Astrocyte of the spinal cord (primary cell): ENCODE measurements around the gene WNT5B.
"Not testable (repeated sequence)": the region's sequence is repeated elsewhere in the genome, so short reads cannot be mapped to it uniquely, and the experiment has no call there.

Source experiments
- DNase-seq: peaks from one replicate; pipeline ENCODE4 v3.0.0; 2011; ENCODE audit warnings: low read depth, low spot score
- H3K4me3 ChIP-seq: 2 replicates; pipeline ENCODE4 v1.5.1; 2011; ENCODE audit warnings: low read depth, mild to moderate bottlenecking, low read length, moderate library complexity
- in situ Hi-C: cut with HindIII; loops from 2 replicates; pipeline ENCODE4 v1.10.0; 2017; ENCODE audit warnings: low sequenced_read_pairs
- TF ChIP-seq, protein P1 (sequence below): IDR thresholded peaks from 2 replicates; pipeline ENCODE4 v1.5.1; 2012; ENCODE audit warnings: low read depth, mild to moderate bottlenecking, low read length, inconsistent platforms

The WNT5B gene

DNA sequence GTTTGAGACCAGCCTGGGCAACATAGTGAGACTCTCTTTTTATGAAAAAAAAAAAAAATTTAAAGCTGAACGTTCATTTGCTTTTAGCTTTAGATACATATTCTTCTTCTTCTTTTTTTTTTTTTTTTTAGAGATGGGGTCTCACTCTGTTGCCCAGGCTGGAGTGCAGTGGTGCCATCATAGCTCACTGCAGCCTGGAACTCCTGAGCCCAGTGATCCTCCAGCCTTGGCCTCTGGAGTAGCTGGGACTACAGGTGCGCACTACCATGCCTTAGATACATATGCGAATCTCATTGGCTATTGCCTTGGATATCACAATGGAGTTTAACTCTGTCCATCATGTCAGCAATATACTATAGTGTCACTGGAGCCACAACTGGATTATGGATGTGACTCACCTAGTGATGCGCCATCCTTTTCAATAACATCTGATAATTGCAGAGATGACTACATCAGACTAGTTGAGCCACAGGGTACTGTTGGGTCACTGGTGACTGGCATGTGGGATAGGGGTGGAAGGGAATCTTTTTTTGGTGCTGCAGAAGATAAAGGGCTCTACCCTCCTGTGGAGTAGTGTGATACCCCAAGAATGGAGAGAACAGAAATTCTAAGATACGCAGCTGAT, 59.2 kb downstream of the WNT5B start:
- TF ChIP-seq, protein P1, sequence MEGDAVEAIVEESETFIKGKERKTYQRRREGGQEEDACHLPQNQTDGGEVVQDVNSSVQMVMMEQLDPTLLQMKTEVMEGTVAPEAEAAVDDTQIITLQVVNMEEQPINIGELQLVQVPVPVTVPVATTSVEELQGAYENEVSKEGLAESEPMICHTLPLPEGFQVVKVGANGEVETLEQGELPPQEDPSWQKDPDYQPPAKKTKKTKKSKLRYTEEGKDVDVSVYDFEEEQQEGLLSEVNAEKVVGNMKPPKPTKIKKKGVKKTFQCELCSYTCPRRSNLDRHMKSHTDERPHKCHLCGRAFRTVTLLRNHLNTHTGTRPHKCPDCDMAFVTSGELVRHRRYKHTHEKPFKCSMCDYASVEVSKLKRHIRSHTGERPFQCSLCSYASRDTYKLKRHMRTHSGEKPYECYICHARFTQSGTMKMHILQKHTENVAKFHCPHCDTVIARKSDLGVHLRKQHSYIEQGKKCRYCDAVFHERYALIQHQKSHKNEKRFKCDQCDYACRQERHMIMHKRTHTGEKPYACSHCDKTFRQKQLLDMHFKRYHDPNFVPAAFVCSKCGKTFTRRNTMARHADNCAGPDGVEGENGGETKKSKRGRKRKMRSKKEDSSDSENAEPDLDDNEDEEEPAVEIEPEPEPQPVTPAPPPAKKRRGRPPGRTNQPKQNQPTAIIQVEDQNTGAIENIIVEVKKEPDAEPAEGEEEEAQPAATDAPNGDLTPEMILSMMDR = no peak
- no peak for DNase-seq
- no peak overlapping the region for H3K4me3 ChIP-seq
- in situ Hi-C loops = no loop called here

DNA sequence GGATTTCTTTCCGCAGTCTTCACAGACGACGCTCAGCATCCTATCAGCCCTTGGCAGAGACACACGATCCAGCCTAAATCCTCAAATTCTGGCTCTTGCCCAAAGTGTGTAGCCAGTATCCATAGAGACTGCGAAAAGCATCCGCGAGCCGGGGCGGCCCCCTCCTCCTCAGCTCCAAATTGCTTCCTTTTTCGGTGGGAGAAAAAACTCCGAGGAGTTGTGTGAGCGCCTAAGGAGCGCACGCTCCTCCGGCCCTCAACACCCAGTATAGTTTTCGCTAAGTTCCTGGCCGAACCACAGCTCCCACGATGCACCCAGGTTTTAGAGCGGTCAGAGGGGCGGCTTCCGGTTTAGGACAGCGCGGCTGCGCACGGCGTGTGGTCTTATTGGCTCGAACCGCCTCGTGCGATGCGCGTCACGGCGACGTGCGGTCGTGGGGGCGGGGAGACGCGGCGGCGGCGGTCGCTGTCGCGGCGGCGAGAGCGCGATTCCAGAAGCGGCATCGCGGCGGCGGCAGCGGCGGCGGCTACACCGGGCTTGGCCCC, 61.6 kb downstream of the WNT5B start, which contains the start of gene ADIPOR2:
Gene ADIPOR2 (plus strand): TSS at position 493 of the 545 bp plus-strand sequence. CDS start 63,274 bp downstream, outside the sequence.
- DNase-seq = peak; percentile 97
- in situ Hi-C loops = no loop called here
- H3K4me3 ChIP-seq = peak within 1 kb of the TSS; percentile 92
- TF ChIP-seq, protein P1 = no peak

DNA sequence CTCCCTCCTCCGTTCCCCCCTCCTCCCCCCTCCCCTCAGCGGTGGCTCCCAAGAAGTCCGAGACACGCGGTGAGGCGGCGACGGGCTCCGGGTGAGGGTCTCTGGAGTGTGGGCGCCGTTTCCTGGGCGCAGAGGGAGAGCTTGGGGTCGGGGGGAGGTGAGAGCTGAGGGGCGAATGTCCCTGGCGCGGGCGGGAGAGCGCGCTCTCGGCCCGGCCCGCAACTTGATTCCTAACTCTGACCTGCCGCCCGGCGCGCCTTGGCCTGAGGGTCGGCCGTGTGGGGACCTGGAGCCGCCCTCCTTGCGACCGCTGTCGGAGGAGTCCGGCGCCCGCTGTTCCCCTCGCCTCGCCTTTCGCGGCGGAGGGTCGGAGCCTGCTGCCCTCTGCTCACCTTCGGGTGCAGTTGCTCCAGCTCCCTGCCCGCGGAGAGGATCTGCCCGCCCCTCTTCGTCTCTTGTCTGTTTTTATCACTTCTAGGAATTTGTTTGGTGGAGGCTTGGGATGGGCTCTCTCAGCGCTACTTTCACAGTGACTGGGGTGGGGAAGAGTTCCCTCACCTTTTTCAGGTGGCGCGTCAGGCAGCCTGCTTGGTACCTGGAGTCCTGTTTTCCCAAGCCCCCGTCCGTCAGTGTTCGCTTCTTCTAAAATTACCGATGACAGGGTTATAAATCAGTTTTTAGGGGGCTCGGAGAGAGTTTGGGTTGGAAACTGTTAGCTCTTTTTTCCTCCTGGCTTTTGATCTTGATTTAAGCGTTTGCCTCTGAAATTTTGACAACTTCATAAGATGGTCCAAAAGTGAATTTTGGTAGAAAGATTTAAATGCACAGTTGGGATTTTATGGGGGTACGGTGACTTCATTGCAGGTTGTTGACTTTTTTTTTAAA, 62.3 kb downstream of the WNT5B start:
- peak; percentile 11 for DNase-seq
- TF ChIP-seq, protein P1 = no peak
- in situ Hi-C loops = no loop called here
- H3K4me3 ChIP-seq = peak overlapping the region; percentile 92

DNA sequence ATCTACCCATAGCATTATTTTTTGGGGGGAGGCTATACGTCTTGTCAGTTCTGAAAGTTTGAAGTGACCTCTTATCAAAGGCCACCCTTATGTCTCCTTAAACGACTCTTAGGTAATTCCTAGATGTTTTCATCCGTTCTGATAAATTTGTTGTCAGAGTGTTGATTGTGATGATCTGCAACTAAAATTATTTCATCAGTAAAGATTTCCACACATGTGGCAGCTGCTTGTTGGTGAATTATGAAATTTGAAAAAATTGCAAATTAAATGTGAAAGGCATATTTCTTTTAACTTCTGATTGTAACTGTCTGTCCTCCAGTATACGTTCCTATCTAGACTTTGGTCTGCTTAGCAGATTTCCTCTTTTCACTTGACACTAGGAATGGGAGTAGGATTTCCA, 63.2 kb downstream of the WNT5B start:
- TF ChIP-seq, protein P1 = no peak
- no peak for DNase-seq
- in situ Hi-C loops = no loop called here
- H3K4me3 ChIP-seq = peak overlapping the region; percentile 92

DNA sequence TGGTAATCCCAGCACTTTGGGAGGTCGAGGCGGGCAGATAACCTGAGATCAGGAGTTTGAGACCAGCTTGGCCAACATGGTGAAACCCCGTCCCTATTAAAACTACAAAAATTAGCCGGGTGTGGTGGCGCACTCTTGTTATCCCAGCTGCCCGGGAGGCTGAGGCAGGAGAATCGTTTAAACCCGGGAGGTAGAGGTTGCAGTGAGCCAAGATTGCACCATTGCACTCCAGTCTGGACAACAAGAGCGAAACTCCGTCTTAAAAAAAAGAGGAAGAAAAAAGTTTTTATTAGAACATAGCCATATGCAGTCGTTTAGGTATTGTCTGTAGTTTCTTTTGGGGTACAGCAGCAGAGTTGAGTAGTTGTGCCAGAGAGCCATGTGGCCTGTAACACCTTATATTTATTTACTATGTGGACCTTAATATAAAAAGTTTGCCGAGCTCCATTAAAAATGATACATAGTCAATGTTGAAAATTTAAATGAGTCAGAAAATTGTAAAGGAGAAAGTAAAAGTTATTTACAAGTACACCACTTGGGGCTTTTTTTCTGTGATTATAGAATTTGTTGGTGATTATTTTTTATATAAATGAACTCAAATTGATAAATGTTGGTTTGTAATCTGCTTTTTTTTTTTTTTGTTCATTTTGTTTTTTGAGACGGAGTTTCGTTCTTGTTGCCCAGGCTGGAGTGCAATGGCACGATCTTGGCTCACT, 64.0 kb downstream of the WNT5B start:
- no peak for DNase-seq
- in situ Hi-C loops = no loop called here
- no peak overlapping the region for H3K4me3 ChIP-seq
- TF ChIP-seq, protein P1 = no peak

DNA sequence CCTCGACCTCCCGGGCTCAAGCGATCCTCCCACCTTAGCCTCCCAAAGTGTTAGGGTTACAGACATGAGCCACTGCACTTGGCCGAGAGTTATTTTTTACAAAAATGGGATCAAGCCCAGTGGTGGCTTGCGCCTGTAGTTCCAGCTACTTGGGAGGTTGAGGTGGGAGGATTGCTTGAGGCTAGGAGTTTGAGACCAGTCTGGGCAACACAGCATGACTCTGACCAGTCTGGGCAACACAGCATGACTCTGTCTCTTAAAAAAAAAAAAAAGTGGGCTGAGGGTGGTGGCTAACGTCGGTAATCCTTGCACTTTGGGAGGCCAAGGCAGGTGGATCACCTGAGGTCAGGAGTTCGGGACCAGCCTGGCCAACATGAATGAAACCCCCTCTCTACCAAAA, 66.1 kb downstream of the WNT5B start:
- DNase-seq, in situ Hi-C loops, H3K4me3 ChIP-seq: not testable (repeated sequence)
